Coronary artery (tissue), 2 donors: ENCODE results near the gene NOM1.

Experiments
- DNase-seq: peaks from one replicate; pipeline ENCODE4 v3.0.0-alpha.2; 2017; ENCODE audit warnings: low spot score
- H3K27ac ChIP-seq, 2 donors: fragments of 200-600 bp; sonication (generic); one replicate each; pipeline ENCODE4 v1.5.1; 2016 to 2019
- H3K4me3 ChIP-seq: fragments of 200-600 bp; sonication (generic); 2 replicates; pipeline ENCODE4 v1.5.1; 2016; ENCODE audit warnings: mild to moderate bottlenecking, moderate library complexity
- TF ChIP-seq, protein P1 (sequence below): fragments of 200-600 bp; sonication (generic); IDR thresholded peaks from one replicate; pipeline ENCODE4 v1.5.1; 2019; ENCODE audit warnings: antibody characterized with exemption

NOM1 gene

DNA sequence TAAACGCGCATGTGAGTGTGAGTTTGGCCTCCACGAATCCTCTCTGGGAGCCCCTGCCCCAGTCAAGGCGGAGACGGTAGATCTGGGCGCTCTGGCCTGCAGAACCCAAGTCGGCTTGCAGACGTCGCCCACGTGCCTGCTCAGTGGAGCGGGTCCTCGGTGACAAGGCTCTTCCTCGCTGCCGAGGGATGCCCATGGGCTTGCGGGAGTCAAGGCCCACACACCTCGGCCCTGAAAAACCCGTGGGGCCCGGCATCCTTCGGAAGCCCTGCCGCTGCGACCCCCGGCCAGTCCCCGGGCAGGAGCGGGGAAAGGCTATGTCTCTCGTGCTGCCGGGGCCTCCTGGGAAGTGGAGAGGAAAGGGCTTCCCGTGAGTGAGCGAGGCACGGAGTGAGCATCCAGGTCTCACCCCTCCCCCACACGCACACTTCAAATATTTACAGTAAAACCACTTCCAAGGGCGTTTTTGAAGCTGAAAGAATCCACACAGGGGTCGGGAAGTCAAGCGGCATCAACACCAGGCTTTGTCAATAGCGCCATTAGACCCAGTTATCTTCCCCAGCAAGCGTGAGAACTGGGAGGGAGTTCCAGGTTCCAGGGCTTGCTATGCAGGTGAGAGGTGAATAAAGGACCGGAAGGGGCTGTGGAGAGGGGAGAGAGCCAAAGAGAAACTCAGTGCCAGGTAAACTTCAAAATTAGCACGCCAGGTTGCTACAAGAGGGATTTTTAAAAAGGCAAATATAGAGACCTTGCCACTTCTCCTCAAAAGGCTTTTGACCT, 62.0 kb downstream of the NOM1 start:
- H3K4me3 ChIP-seq, result no peak overlapping the region
- DNase-seq, result no peak
- TF ChIP-seq, protein P1, sequence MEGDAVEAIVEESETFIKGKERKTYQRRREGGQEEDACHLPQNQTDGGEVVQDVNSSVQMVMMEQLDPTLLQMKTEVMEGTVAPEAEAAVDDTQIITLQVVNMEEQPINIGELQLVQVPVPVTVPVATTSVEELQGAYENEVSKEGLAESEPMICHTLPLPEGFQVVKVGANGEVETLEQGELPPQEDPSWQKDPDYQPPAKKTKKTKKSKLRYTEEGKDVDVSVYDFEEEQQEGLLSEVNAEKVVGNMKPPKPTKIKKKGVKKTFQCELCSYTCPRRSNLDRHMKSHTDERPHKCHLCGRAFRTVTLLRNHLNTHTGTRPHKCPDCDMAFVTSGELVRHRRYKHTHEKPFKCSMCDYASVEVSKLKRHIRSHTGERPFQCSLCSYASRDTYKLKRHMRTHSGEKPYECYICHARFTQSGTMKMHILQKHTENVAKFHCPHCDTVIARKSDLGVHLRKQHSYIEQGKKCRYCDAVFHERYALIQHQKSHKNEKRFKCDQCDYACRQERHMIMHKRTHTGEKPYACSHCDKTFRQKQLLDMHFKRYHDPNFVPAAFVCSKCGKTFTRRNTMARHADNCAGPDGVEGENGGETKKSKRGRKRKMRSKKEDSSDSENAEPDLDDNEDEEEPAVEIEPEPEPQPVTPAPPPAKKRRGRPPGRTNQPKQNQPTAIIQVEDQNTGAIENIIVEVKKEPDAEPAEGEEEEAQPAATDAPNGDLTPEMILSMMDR, result no peak
- H3K27ac ChIP-seq, result no peak overlapping the region

DNA sequence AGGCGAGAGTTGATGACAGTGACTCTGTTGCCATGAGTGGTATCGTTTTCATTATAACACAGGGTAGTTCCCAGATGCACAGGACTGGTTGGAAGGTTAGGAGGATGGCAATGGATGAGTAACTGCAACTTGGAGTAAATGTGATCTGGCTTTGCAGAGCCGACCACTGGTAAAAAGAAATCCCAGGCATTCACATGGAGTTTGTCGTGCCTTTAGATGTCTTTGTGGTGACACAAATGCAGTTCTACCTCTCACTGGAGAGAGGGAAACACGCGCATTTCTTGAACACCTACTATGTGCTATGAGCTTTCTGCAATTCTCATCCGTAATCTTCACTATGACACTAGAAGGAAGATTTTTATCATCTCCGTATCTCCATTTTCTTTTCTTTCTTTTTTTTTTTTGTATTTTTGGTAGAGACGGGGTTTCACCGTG, 62.6 kb downstream of the NOM1 start:
- no peak for DNase-seq
- H3K4me3 ChIP-seq, result no peak overlapping the region
- TF ChIP-seq, protein P1, result no peak
- no peak overlapping the region for H3K27ac ChIP-seq

DNA sequence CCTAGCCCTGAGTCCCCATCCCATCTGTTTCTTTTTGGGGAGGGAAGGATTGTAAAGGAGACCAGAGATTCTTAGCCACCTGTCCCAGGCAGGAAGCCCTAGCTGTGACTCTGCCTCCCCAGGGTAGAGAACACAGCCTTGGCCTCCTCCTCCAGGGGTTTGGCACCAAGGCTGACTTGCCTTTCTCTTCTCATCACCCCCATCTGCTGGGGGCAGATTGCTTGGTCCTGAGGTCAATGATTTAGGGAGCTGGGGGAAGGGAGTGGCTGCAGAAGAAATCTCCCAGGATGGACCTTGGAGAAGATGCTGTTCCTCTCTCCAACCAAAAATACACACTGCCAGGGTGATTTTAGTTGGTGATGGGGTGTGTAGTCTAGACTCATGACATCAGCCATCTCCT, 63.6 kb downstream of the NOM1 start:
- Histone ChIP-seq H3K4me3 (no peak overlapping the region), H3K27ac (no peak overlapping the region)
- TF ChIP-seq, protein P1, result no peak
- no peak for DNase-seq

DNA sequence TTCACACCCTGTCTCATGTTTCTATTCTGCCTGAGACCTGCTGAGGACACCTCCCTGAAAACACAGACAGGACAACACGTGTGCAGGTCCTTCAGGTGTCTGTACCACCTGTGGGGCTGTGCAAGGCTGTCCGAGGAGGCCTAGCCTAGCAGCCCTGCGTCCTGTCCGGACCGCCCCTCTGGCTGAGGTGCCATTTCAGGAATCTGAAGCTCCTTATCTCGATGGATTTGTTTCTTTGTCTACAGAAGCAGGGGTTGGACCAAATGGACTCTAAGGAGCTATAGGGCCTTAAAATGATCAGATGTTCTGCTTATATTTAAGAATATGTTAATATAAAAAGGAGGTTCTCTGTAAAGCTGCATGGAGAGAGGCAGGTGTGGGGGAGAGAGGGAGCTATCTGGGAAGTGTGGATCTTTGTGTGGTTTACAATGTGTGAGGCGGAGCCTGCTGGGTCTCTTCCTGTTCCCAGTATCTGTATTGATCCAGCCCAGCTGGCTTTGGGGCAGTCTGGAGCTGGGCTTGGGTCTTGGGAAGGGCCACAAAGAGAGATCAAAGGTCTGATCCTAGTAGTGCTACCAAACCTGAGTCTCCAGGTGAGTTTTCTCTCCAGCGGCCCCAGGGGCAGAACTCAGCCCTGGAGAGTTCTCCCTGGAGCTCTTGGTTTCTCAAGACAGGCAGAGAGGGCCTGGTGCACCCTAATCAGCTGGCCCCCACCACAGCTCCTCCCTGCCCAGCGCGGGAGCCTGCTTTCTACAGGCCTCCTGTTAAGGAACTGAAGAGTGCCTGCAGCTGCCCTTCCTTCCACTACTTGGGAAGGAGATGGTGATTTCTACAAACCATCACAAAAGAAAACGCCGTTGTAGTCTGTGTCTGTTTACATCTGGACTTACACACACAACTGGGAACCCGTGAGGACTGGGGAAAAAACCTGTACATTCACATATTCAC, 64.4 kb downstream of the NOM1 start:
- Histone ChIP-seq H3K4me3 (no peak overlapping the region), H3K27ac (no peak overlapping the region)
- TF ChIP-seq, protein P1, result no peak
- DNase-seq, result no peak

DNA sequence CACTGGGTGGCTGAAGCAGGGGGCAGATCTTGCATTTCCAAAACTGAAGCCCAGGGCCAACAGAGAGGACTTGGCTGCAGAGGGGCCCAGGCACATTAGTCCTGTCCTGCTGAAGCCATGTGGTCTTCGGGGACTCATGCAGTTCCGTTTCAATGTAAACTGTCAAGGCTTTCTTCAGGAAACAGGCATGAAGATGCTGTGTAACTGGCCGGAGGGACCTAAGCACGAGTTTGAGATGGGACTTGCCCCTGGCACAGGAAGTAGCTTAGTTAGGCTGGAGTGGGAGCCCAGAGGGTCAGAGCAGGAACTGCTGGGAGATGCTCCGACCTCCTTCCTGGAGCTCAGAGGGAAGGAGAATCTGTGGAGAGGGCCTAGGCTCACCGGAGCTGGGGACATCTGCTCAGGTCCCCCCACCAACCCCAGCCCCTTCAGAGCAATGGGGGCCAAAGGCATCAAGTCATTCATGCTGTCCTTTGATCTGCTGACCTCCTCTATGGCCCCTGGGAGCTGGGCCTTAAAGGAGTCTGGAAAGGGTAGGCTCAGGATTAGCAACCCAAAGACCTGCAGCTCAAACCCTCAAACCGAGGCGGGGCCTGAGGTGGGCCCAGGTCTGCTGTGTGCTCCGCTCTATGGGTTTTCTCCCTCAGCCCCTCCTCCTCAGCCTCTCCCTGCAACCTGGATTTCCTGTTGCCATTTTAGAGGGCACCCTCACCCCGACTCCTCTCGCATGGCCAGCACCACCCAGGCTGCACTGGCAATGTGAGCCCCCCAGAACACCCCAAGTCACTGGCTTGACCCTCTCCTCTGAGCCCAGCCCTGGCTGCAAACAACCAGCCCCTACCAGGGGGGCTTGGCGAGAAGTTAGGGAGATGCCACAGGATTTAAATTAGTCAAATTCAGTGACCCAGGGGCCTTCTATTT, 65.4 kb downstream of the NOM1 start:
- Histone ChIP-seq H3K27ac (no peak overlapping the region), H3K4me3 (no peak overlapping the region)
- DNase-seq, result no peak
- TF ChIP-seq, protein P1, result no peak

DNA sequence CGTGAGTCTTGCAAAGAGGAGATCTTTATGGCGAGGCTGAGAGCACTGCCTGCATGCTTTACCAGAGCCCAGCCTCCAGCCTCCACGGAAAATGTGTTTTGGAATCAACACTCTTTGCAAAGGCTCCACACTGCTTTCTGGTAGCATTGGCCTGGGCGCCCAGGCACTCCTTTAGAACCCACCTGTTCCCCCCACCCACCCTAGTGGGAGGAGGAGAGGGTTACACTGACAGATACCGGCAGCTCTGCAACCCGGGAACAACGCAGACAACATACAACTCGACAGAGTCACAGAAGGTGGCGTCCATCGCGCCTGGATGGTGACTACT, 66.5 kb downstream of the NOM1 start:
- Histone ChIP-seq H3K4me3 (no peak overlapping the region), H3K27ac (no peak overlapping the region)
- TF ChIP-seq, protein P1, result no peak
- no peak for DNase-seq
